Activated CD8-positive, alpha-beta memory T cell treated with anti-CD3 and anti-CD28 coated beads, Interleukin-2, amount 10 ng/mL, durations not matched to agents 7 days and 5 days (primary cell): ENCODE results near the gene UBR4. TPM values are rescaled to one million over a fixed set of nuclear protein-coding genes. Genes with fewer than 3 reads are reported as not detected.
"Not testable (repeated sequence)": the region's sequence is repeated elsewhere in the genome, so short reads cannot be mapped to it uniquely, and the experiment has no call there.

Source experiments
- ATAC-seq: fragments of 150-1000 bp; cut with Tn5 transposase; one replicate; pipeline ENCODE4 v1.10.0; 2021; ENCODE audit warnings: moderate library complexity
- CTCF ChIA-PET: fragments of 350-600 bp; sonication (Branson Sonifier 250); formaldehyde crosslinking; loops from one replicate; lab custom pipeline; 2021; ENCODE audit warnings: antibody characterized with exemption; lab: Charles Lee
- DNase-seq: peaks from one replicate; pipeline ENCODE4 v3.0.0-alpha.2; 2020
- H3K27ac Mint-ChIP-seq: one replicate; pipeline ENCODE4 v1.8.0; 2021; ENCODE audit warnings: mild to moderate bottlenecking, mixed read lengths
- H3K27me3 Mint-ChIP-seq: one replicate; pipeline ENCODE4 v1.8.0; 2021; ENCODE audit warnings: mixed read lengths
- H3K36me3 Mint-ChIP-seq: one replicate; pipeline ENCODE4 v1.8.0; 2021; ENCODE audit warnings: mild to moderate bottlenecking, mixed read lengths
- H3K4me1 Mint-ChIP-seq: one replicate; pipeline ENCODE4 v1.8.0; 2021; ENCODE audit warnings: mixed read lengths
- H3K4me3 Mint-ChIP-seq: one replicate; pipeline ENCODE4 v1.8.0; 2021; ENCODE audit warnings: mild to moderate bottlenecking, moderate library complexity, mixed read lengths
- H3K9me3 Mint-ChIP-seq: one replicate; pipeline ENCODE4 v1.8.0; 2022; ENCODE audit warnings: low read depth, mixed read lengths
- total RNA-seq, 2 experiments: library from RNA; stranded (reverse); gene quantifications; one replicate each; pipeline ENCODE4 v1.2.3, GENCODE V29; 2021

UBR4 gene
- 100 to 1,000 TPM; 140 to 144 TPM for total RNA-seq

- H3K4me3 Mint-ChIP-seq = peak within 1 kb of the TSS; percentile 95
- ATAC-seq = peak; percentile 91
- peaks cover 18% of the 10 kb centered on the region for H3K36me3 Mint-ChIP-seq
- peak; percentile 97 for DNase-seq
- no peaks in the 10 kb centered on the region for H3K27me3 Mint-ChIP-seq
- peak within 1 kb of the TSS; percentile 95 for H3K27ac Mint-ChIP-seq
- H3K9me3 Mint-ChIP-seq = no peaks in the 10 kb centered on the region
- peaks cover 79% of the 10 kb centered on the region for H3K4me1 Mint-ChIP-seq
- CTCF ChIA-PET = interaction anchor here (0.9 to 1.7 kb wide), 2 partner anchors 31 to 278 kb away, joined by 3 to 8 read pairs; no protein-coding TSS in a partner anchor
These were observed at the start of gene UBR4 for GRCh38 chr1:19209990-19210771. Gene UBR4, minus strand, starts transcription at chr1:19210266. Its CDS starts 18 bp downstream, at chr1:19210248.

- CTCF ChIA-PET = no interaction called here
- H3K27me3 Mint-ChIP-seq = no peaks in the 10 kb centered on the region
- H3K36me3 Mint-ChIP-seq = peaks cover 14% of the 10 kb centered on the region
- no peak overlapping the region for H3K4me3 Mint-ChIP-seq
- no peak for ATAC-seq
- H3K4me1 Mint-ChIP-seq = peaks cover 26% of the 10 kb centered on the region
- no peak overlapping the region for H3K27ac Mint-ChIP-seq
- DNase-seq = no peak
- no peaks in the 10 kb centered on the region for H3K9me3 Mint-ChIP-seq
These were observed 48.3 kb upstream of the UBR4 start for GRCh38 chr1:19258353-19258752.

GRCh38 chr1:19257178-19257914 lies 47.3 kb upstream of the UBR4 start:
- DNase-seq (no peak), ATAC-seq (no peak)
- Mint-ChIP-seq H3K9me3 (no peaks in the 10 kb centered on the region), H3K27me3 (no peaks in the 10 kb centered on the region), H3K4me3 (no peak overlapping the region), H3K4me1 (peaks cover 33% of the 10 kb centered on the region), H3K27ac (peak overlapping the region; percentile 44), H3K36me3 (peaks cover 14% of the 10 kb centered on the region)
- CTCF ChIA-PET = no interaction called here

- not testable (repeated sequence) for H3K27me3 Mint-ChIP-seq, ATAC-seq
These were observed 46.2 kb upstream of the UBR4 start for GRCh38 chr1:19256301-19256700.

GRCh38 chr1:19255288-19255687 lies 45.2 kb upstream of the UBR4 start:
- DNase-seq = no peak
- ATAC-seq = no peak
- Mint-ChIP-seq H3K36me3 (peaks cover 13% of the 10 kb centered on the region), H3K27me3 (no peaks in the 10 kb centered on the region), H3K27ac (no peak overlapping the region), H3K4me3 (no peak overlapping the region), H3K4me1 (peaks cover 44% of the 10 kb centered on the region), H3K9me3 (no peaks in the 10 kb centered on the region)
- CTCF ChIA-PET = interaction anchor here (0.8 to 1.0 kb wide), 3 partner anchors 11 to 396 kb away, joined by 5 read pairs; no protein-coding TSS in a partner anchor

More at GRCh38 chr1:19256301-19256700, 46.2 kb upstream of the UBR4 start:
- DNase-seq, H3K4me3 Mint-ChIP-seq, H3K9me3 Mint-ChIP-seq, H3K27ac Mint-ChIP-seq: not testable (repeated sequence)
- Mint-ChIP-seq H3K4me1 (peaks cover 36% of the 10 kb centered on the region), H3K36me3 (peaks cover 14% of the 10 kb centered on the region)
- CTCF ChIA-PET = interaction anchor here (0.8 kb wide), 1 partner anchor 11 kb away, joined by 3 read pairs; no protein-coding TSS in a partner anchor

- H3K27me3 Mint-ChIP-seq = no peaks in the 10 kb centered on the region
- CTCF ChIA-PET = interaction anchor here (1.0 to 1.5 kb wide), 2 partner anchors 10 to 399 kb away, joined by 3 to 5 read pairs; no protein-coding TSS in a partner anchor
- H3K4me1 Mint-ChIP-seq = peaks cover 52% of the 10 kb centered on the region
- peaks cover 9% of the 10 kb centered on the region for H3K36me3 Mint-ChIP-seq
- H3K27ac Mint-ChIP-seq = no peak overlapping the region
- DNase-seq = no peak
- H3K9me3 Mint-ChIP-seq = no peaks in the 10 kb centered on the region
- no peak for ATAC-seq
- no peak overlapping the region for H3K4me3 Mint-ChIP-seq
These were observed 44.4 kb upstream of the UBR4 start for GRCh38 chr1:19254416-19254815.

- CTCF ChIA-PET = interaction anchor here (0.9 to 2.0 kb wide), 2 partner anchors 10 to 12 kb away, joined by 3 to 13 read pairs; no protein-coding TSS in a partner anchor
- peaks cover 48% of the 10 kb centered on the region for H3K4me1 Mint-ChIP-seq
These were observed 41.5 kb upstream of the UBR4 start, which contains the start of the genes EMC1 and MRTO4 for GRCh38 chr1:19251305-19252196. Gene EMC1, minus strand, starts transcription at chr1:19251524. Its CDS starts 15 bp downstream, at chr1:19251509. Gene MRTO4, plus strand, starts transcription at chr1:19251805. Its CDS starts 31 bp downstream, at chr1:19251836.

GRCh38 chr1:19250629-19251304 lies 40.7 kb upstream of the UBR4 start:
- Mint-ChIP-seq H3K9me3 (no peaks in the 10 kb centered on the region), H3K27ac (peak overlapping the region; percentile 92), H3K4me1 (peaks cover 45% of the 10 kb centered on the region), H3K27me3 (no peaks in the 10 kb centered on the region), H3K4me3 (peak overlapping the region; percentile 99), H3K36me3 (peaks cover 1% of the 10 kb centered on the region)
- no peak for ATAC-seq
- no peak for DNase-seq
- CTCF ChIA-PET = interaction anchor here (0.9 to 2.0 kb wide), 2 partner anchors 9 to 11 kb away, joined by 3 to 13 read pairs; no protein-coding TSS in a partner anchor

More at GRCh38 chr1:19251305-19252196, 41.5 kb upstream of the UBR4 start, which contains the start of the genes EMC1 and MRTO4:
- ATAC-seq (peak; percentile 93), DNase-seq (peak; percentile 92)
- Mint-ChIP-seq H3K36me3 (peaks cover 1% of the 10 kb centered on the region), H3K27me3 (no peaks in the 10 kb centered on the region), H3K4me3 (peak within 1 kb of the TSS; percentile 99), H3K9me3 (no peaks in the 10 kb centered on the region), H3K27ac (peak within 1 kb of the TSS; percentile 92)

- DNase-seq = peak; percentile 77
- H3K4me1 Mint-ChIP-seq = no peaks in the 10 kb centered on the region
- H3K27ac Mint-ChIP-seq = peak overlapping the region; percentile 22
- H3K9me3 Mint-ChIP-seq = no peaks in the 10 kb centered on the region
- no peak overlapping the region for H3K4me3 Mint-ChIP-seq
- CTCF ChIA-PET = interaction anchor here (0.6 to 5.0 kb wide), 29 partner anchors 10 to 417 kb away, joined by 3 to 39 read pairs (median 3); partner anchors contain the start of genes EMC1 and MRTO4
- ATAC-seq = peak; percentile 88
- no peaks in the 10 kb centered on the region for H3K27me3 Mint-ChIP-seq
- H3K36me3 Mint-ChIP-seq = peaks cover 36% of the 10 kb centered on the region
These were observed 30.8 kb upstream of the UBR4 start for GRCh38 chr1:19240673-19241538.

- Mint-ChIP-seq H3K4me3 (no peak overlapping the region), H3K9me3 (no peaks in the 10 kb centered on the region), H3K27me3 (no peaks in the 10 kb centered on the region), H3K36me3 (peaks cover 37% of the 10 kb centered on the region), H3K27ac (no peak overlapping the region), H3K4me1 (no peaks in the 10 kb centered on the region)
- CTCF ChIA-PET = interaction anchor here (0.7 to 5.0 kb wide), 10 partner anchors 11 to 355 kb away, joined by 3 to 39 read pairs (median 4); partner anchors contain the start of gene EMC1
- no peak for DNase-seq
- no peak for ATAC-seq
These were observed 29.8 kb upstream of the UBR4 start for GRCh38 chr1:19239876-19240275.

- DNase-seq (no peak), ATAC-seq (no peak)
- Mint-ChIP-seq H3K9me3 (no peaks in the 10 kb centered on the region), H3K36me3 (peaks cover 31% of the 10 kb centered on the region), H3K27ac (no peak overlapping the region), H3K4me3 (no peak overlapping the region), H3K27me3 (no peaks in the 10 kb centered on the region), H3K4me1 (no peaks in the 10 kb centered on the region)
- CTCF ChIA-PET = interaction anchor here (0.8 kb wide), 1 partner anchor 55 kb away, joined by 3 read pairs; no protein-coding TSS in a partner anchor
These were observed 24.2 kb upstream of the UBR4 start for GRCh38 chr1:19234224-19234623.
